DMS 273 (cell line): Measurements from ENCODE around the gene KLF15.

Source experiments
- DNase-seq: peaks from one replicate; lab custom pipeline; 2025; ENCODE audit not compliant: unreplicated experiment; lab: John Stamatoyannopoulos, UW

The KLF15 gene

GRCh38 chr3:126364130-126364695 is 7.0 kb upstream of the KLF15 start:
- DNase-seq: no peak

GRCh38 chr3:126361211-126361610 is 4.0 kb upstream of the KLF15 start:
- no peak for DNase-seq

- no peak for DNase-seq
Measured at GRCh38 chr3:126360714-126361060, 3.5 kb upstream of the KLF15 start.

DNA sequence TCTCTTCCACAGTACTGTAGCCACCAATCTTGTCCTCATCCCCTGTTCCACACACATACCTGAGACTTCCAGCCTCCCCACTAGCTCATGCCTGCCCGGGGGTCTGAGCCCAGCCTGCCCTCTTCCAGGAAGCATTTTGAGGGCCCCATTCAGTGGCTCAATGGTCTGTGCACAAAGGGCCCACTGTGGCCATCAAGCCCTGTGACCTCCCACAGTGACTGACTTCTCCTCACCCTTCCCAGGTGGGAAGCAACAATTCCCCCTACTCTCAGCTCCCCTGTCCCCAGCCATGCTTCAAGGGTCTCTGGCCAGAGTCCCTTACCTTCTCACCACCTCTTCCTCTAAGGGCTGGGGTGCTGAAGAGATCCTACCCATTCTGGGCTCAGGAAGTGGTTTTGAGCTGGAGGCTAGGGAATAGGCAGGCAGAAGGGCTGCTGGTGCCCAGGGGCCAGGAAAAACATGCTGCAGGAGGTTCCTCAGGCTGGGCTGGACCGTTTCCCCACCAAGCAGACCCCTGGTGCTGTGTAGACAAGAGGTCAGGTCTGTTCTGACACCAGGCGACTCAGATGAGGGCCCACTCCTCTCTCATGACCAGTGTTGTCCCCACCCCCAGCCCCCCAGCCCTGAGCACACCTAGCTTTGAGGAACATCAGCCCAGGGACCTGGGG is 3.0 kb upstream of the KLF15 start:
- DNase-seq: no peak

DNA sequence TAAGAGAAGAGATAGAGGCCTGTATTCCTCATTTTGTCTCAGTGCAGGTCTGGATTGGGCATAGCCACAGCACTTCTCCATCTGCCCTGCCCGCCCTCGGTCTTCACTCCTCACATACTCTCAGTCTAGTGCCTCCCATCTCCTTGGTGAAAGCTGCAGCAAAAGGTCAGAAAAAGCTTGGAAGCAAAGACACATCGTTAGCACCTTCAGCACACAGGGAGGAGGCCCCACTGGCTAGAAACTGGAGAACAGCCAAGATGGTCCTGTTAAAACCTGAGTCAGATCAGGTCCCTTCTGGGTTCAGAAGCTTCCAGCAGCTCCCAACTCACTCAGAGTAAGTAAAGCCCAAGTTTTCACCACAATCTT is 1.6 kb upstream of the KLF15 start:
- no peak for DNase-seq

GRCh38 chr3:126358038-126358815 is 1.0 kb upstream of the KLF15 start:
- peak; percentile 87 for DNase-seq

GRCh38 chr3:126356373-126357264 is 589 bp downstream of the KLF15 start:
- DNase-seq: peak; percentile 59

- DNase-seq: peak; percentile 72
Measured at GRCh38 chr3:126355777-126356372, 1.3 kb downstream of the KLF15 start.

GRCh38 chr3:126355251-126355650 is 2.0 kb downstream of the KLF15 start:
- no peak for DNase-seq

DNA sequence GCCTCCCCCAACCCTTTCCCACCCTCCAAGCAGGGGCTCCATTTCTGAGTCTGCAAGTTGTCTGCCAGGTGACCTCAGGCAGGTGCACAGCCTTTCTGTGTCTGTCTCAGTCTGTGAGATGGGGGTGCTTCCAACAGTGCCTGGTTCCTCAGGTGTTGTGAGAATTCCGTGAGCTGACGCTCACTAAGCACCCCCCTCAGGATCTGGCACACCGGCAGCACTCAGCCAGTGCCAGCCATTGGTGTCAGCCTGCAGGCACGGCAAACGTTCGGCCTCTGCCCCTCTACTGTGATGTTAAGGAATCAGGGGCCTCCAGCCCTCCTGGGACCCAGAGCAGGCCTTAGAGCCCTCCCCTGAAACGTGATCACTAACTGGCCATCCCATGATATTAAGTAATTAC is 2.4 kb downstream of the KLF15 start:
- DNase-seq: no peak

GRCh38 chr3:126353694-126354321 is 3.4 kb downstream of the KLF15 start:
- no peak for DNase-seq

- DNase-seq: no peak
Measured at GRCh38 chr3:126352476-126353454, 4.4 kb downstream of the KLF15 start.

DNA sequence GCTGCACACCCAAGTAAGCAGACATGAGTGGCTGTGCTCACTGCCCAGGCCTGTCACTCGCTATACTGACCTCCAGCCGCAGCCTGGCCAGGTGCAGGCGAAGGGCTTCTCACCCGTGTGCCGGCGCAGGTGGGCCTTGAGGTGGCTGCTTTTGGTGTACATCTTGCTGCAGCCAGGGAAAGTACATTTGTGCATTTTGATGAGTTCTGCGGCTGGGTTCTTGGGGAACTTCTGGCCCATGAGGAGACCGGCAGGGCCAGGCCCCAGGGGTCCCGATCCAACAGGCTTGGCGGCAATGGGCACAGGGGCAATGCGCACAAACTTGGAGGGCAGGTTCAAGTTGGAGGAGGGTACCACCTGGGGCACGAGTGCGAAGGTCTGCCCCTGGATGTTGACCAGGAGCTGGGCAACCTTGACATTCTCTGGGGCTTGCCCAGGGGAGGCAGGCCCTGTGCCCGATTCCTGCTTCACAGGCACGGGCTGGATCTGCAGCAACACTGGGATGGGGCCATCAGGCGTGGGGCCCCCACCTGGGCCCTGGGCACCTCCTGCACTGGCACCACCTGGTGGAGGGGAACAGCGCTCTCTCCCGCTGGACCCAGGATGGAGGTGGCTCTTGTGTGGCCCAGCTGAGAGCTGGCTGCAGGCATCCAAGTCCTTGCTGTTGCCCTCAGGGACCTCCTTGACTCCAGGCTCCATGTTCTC is 5.3 kb downstream of the KLF15 start:
- no peak for DNase-seq

DNA sequence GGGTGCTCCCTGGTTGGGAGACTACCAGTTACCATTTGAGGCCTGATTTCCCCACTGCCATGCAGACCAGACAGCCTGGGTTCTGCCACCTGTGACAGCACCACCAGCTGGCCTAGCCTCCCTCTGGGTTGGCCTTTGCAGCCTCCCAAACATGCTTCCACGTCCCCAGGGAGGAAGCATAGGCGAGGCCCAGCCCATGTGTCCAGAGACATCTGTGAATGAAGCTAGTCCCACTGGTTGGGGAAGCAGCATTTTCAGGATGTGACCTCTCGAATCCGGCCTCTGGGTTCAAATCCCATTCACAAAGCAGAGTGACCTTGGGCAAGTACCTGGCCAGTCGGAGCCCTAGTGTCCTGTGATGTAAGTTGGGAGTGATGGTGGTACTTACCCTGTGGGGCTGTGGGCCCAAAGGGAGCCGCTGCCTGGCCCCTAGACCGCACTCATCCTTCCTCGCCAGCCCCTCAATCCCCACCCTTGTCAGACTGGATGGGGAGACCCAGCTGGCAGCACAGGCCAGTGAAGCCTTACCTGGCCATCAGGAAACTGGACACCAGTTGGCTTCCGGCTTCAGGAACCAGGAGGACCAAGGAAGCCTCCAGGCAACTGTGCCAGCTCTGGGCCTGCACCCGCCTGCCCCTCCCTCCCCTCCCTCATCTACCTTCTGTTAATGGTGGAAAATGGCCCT is 6.0 kb downstream of the KLF15 start:
- peak; percentile 73 for DNase-seq

DNA sequence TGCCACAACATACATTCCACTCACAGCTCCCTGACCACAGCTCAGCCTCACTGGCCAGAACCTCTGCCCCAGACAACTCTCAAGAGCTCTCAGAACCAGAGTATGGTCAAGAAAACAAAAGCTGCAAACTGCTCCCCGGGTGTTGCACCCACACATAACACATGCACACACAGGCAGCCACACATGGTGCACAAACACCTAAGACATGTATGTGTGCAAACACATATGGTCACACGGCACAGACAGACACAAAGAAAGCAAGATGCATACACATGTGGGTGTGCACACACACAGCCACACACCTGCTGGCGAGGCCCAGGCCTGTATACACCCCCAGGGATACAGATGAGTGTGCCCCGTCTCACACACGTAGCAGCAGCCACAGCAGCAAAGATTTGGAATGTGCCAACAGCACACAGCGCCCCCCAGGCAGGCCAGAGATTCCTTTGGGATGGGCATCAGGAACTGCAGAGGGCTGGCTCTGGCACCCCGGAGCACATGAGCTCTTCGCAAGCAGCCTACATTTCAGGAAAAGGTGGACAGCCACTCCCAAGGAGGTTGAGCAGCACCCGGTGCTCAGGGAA is 6.6 kb downstream of the KLF15 start:
- DNase-seq: no peak

DNA sequence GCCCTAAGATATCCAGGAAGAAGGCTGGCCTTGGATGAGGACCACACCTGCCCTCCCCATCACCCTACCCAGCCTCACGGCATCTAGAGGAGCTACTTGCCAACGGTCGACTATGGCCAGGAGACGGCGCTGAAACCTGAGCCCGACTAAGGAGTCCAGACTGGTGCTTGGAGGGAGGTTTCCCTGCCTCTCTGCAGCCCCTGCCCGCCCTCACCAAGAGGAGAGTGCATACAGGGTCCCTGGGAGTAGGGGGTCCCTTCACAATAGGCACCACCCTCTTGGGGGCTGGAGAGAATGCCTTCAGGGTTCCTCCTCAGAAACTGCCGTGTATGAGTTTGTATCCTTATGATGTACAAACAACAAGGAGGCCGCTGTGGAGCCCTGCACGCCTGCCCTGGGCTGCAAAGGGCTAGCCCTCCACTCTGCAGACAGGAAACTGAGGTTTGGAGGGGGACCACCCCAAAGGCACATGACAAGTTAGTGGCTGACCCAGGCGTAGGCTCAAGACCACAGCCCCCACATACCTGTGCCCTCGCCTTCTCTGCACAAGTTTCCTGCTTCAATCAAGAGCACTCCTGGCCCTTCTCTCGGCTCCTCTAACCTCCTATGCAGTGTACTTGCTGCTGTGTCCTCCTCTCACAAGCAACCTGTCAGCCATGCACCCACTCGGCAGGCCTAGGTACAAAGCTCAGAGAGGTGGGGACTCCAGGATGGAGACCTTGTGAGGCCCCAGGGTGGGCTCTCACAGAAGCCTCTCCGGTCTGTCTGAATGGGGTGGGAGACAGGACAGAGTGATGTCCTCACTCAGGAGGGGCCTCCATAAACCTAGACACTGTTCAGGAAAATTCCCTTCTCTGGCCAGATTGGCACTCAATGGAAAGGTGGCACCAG is 7.4 kb downstream of the KLF15 start:
- DNase-seq: no peak

GRCh38 chr3:126349071-126349470 is 8.1 kb downstream of the KLF15 start:
- no peak for DNase-seq
